Posterior cingulate gyrus (tissue), 11 donors: ENCODE measurements around the gene PTBP1.

Source experiments
- DNase-seq, 10 donors: peaks; one replicate each; pipeline versions ENCODE4 v3.0.0 to v3.0.0-alpha.2; 2020 to 2021; ENCODE audit warnings: mixed read lengths in 3 of 10
- intact Hi-C: fragments of 100-400 bp; cut with DNase I; formaldehyde crosslinking; loops from one replicate; pipeline ENCODE4 v1.15.1; 2023

The PTBP1 gene

GRCh38 chr19:796692-797527 is at the start of gene PTBP1:
TSS of gene PTBP1 (plus strand) at chr19:797452. CDS start at chr19:797498, 46 bp downstream.
- DNase-seq = peak; percentile 99 to 100 (median 100)
- intact Hi-C loops = loop anchor here (10.0 kb wide), 1 partner anchor 132 kb away; the partner anchor contains the start of gene RNF126

DNA sequence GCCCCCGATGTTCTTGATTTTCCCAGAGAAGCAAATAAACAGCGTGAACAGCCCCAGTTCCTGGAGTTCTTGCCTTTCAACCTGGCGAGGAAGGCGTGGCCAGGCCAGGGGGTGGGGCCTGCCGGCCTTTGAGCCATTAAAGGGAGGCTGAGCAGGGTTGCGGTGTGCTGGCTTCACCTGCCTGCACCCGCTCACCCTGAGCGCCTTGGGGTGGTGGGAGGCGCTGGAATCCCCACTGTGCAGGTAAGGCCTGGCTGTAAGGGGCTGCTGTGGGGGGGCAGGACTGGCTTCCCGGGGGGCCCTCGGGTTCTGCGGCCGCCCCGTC is 49.0 kb upstream of the PTBP1 start:
- no peak for DNase-seq
- intact Hi-C loops = no loop called here

GRCh38 chr19:749811-750210 is 47.4 kb upstream of the PTBP1 start:
- DNase-seq = no peak
- intact Hi-C loops = no loop called here

DNA sequence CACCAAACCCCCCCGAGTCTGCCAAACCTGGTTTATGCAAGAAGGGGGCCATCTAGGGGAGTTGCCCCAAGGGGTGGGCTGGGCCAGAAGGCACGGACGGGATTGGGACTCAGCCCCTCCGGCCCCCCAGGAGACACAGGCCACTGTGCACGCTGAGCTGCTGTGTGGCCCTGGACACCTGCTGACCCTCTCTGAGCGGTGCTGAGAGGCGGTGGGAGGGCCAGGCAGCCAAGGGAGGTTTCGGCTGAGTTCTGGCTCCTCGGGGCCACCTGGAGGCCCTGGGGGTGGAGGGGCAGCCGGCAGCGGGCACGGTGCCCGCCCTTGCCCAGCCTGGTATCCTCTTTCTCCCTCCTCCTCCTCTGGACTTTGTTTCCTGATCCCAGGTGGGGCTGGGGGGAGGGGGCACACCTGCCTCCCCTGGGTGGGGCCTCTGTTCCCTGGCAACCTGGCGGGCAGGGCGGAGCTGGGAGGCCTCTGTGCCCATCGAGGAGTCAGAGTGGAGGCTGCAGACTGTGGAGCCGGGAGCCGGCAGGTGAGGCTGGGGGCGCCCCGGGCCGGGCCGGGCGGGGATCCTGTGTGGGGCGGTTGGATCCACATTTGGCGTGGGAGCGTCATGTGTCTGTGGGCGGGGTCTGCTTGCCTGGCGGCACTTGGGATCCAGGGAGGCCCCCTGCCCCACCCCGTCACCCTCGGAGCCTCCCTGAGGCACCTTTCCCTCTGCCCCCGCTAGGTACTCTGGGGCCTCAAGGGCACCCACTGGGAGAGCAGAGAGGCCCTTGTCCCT is 46.4 kb upstream of the PTBP1 start, which contains the start of gene MISP:
Gene MISP, plus strand, starts transcription at position 473 of the 784 bp plus-strand sequence. CDS start 5,835 bp downstream, outside the sequence.
- DNase-seq = no peak
- intact Hi-C loops = no loop called here

DNA sequence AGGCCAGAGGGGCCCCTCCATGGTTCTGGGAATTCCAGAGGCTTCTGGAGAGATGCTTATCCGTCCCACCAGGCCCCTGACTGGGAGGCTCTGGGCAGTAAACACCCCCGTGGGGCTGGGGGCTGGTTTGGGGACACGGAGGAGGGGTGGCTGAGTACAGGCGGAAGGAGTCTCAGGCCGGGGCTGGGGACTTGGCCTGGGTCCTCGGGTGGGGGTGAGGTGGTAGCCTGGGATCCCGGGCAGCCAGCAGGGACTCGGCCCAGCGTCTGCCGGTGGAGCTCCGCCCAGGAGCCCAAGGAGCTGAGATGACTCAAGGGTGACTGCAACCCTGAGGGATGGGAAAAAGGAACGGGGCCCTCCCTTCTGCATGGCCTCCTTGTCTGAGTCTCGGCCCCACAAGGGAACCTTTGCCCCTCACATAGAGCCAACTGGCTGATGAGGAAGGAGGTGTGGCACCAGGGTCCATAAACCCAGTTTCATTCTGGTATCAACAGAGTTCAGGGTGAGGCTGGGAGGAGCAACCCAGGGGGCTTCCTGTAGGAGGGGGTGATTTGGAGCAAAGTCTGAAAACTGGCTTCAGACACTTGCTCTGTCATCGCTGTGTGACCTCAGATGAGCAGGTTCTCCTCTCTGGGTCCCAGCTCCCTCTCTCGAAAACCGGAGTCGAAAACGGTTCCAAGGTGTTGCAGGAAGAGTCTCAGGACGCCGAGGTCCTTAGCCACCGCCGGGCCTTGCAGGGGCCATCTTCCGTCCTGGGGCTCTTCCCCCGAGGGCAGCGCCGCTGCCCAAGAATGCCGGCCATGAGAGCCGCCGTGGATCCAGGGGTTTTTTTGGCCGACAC is 45.5 kb upstream of the PTBP1 start:
- DNase-seq = no peak
- intact Hi-C loops = no loop called here

GRCh38 chr19:752652-753517 is 44.4 kb upstream of the PTBP1 start:
- intact Hi-C loops = no loop called here
- DNase-seq = no peak

DNA sequence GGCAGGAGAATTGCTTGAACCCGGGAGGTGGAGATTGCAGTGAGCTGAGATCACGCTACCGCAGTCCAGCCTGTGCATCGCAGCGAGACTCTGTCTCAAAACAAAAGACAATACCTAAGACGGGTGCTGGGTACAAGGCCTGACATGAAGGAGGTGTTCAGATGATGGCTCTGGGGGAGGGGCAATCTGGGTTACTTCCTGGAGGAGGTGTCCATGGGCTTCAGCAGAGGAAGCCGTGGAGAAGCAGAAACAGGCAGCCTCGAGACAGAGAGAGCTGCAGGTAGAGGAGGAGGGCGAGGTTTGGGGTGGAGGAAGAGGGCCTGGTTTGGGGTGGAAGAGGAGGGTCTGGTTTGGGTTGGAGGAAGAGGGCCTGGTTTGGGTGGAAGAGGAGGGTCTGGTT is 42.7 kb upstream of the PTBP1 start:
- no peak for DNase-seq
- intact Hi-C loops = no loop called here

- no peak for DNase-seq
- intact Hi-C loops = no loop called here
Measured at GRCh38 chr19:755063-755462, 42.2 kb upstream of the PTBP1 start.

GRCh38 chr19:756236-756635 is 41.0 kb upstream of the PTBP1 start:
- DNase-seq = no peak
- intact Hi-C loops = no loop called here

GRCh38 chr19:756821-757688 is 40.2 kb upstream of the PTBP1 start:
- intact Hi-C loops = no loop called here
- DNase-seq = no peak

GRCh38 chr19:757811-758668 is 39.2 kb upstream of the PTBP1 start:
- DNase-seq = no peak
- intact Hi-C loops = no loop called here

- intact Hi-C loops = no loop called here
- DNase-seq = no peak
Measured at GRCh38 chr19:763181-763580, 34.1 kb upstream of the PTBP1 start.

- intact Hi-C loops = no loop called here
- no peak for DNase-seq
Measured at GRCh38 chr19:763869-764268, 33.4 kb upstream of the PTBP1 start.

DNA sequence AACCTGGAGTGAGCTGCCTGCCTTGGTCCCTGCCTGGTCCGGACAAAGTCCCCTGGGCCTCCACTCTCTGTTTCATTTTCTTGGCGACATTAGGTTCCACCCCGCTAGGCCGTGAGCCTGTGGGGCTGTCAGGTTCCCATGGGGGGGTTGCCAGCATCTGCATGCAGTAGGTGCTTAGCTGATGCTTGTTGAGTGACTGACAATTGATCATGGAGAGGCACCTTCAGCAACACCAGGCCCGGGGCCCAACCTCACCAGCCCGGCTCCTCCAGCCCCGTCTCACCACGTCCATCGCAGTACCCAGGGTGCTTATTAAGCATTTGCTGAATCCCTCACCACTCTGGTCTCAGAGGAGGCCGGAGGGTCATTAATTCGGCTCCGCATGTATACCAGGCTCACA is 33.0 kb upstream of the PTBP1 start:
- intact Hi-C loops = no loop called here
- DNase-seq = no peak

DNA sequence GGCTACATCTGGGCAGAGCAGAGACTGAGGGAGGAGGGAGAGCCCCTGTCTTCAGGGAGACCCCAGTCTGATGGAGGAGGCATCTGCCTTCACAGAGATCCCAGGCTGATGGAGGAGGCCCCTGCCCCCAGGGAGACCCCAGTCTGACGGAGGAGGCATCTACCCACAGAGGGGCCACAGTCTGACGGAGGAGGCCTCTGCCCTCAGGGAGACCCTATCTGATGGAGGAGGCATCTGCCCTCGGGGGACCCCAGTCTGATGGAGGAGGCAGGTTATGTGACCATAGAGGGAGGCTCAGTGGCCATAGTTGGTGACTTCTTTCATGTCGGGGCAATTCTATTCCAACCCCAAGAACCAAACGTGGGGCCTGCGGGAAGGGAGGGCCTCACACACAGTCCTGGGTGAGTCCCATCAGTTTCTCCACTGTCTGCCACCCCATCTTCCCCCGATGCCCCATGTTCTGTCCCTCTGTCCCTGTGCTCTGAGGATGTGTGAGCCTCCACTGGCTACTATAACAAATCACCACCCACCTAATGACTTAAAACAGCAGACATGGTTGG is 32.0 kb upstream of the PTBP1 start:
- no peak for DNase-seq
- intact Hi-C loops = no loop called here

DNA sequence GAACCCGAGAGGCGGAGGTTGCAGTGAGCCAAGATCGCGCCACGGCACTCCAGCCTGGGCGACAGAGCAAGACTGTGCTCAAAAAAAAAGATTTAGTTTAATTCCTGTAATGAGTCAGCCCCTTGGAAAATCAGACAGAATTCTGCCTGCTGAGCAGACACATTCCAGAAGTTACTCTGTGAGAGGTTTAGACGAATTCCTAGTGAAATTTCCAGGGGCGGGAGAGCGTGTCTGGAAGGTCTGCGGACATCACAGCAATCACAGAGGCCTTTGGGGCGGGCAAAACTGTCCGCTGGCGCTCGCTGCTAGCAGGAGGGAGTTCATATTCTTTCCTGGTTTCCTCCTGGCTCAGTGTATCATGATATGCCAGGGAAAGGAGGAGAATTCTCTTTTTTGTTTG is 28.8 kb upstream of the PTBP1 start:
- DNase-seq = no peak
- intact Hi-C loops = no loop called here

GRCh38 chr19:769616-770015 is 27.6 kb upstream of the PTBP1 start:
- intact Hi-C loops = loop anchor here (5.0 kb wide), 1 partner anchor 148 kb away; the partner anchor contains the start of gene KISS1R
- DNase-seq = no peak
